GM12878 (cell line): ENCODE results near the gene PROB1. TPM values are rescaled to one million over a fixed set of nuclear protein-coding genes. Genes with fewer than 3 reads are reported as not detected.

ENCODE experiments used
- ATF2 ChIP-seq: IDR thresholded peaks from 2 replicates; pipeline ENCODE4 v1.6.1; 2012; ENCODE audit warnings: low read length, inconsistent platforms
- BACH1 ChIP-seq: fragments of 450-650 bp; IDR thresholded peaks from 2 replicates; pipeline ENCODE4 v1.6.1; 2017; ENCODE audit warnings: mild to moderate bottlenecking, borderline replicate concordance
- BCL11A ChIP-seq: IDR thresholded peaks from 2 replicates; pipeline ENCODE4 v1.6.1; 2011; ENCODE audit warnings: low read depth, low read length
- CBFB ChIP-seq: IDR thresholded peaks from 2 replicates; pipeline ENCODE4 v1.6.1; 2016; ENCODE audit warnings: antibody characterized with exemption, low read depth
- ETV6 ChIP-seq, 2 experiments: fragments of 450-650 bp in 1 of 2; IDR thresholded peaks in 1 of 2; conservative IDR thresholded peaks in 1 of 2; 2 replicates each; pipeline ENCODE4 v1.6.1; 2014; ENCODE audit warnings: antibody characterized with exemption in 1 of 2, borderline replicate concordance in 1 of 2, low read depth in 1 of 2, mild to moderate bottlenecking in 1 of 2, moderate library complexity in 1 of 2
- HDAC6 ChIP-seq: fragments of 200-600 bp; sonication (generic); IDR thresholded peaks from one replicate; pipeline ENCODE4 v1.8.0; 2017; ENCODE audit warnings: antibody characterized with exemption; ENCODE audit not compliant: unreplicated experiment
- HDGF ChIP-seq: fragments of 450-650 bp; IDR thresholded peaks from 2 replicates; pipeline ENCODE4 v1.6.1; 2016; ENCODE audit warnings: antibody characterized with exemption
- KAT2A ChIP-seq: conservative IDR thresholded peaks from 2 replicates; pipeline ENCODE4 v1.6.1; 2011; ENCODE audit warnings: low read depth, low read length; ENCODE audit not compliant: control insufficient read depth
- POLR2A ChIP-seq: IDR thresholded peaks from 2 replicates; pipeline ENCODE4 v1.6.1; 2011; ENCODE audit warnings: low read depth, mild to moderate bottlenecking, low read length
- POLR2AphosphoS5 ChIP-seq: IDR thresholded peaks from 2 replicates; pipeline ENCODE4 v1.6.1; 2011; ENCODE audit warnings: mild to moderate bottlenecking, low read length, inconsistent platforms
- RAD21 ChIP-seq: IDR thresholded peaks from 2 replicates; pipeline ENCODE4 v1.6.1; 2011; ENCODE audit warnings: mild to moderate bottlenecking, low read depth, low read length, moderate library complexity; ENCODE audit not compliant: insufficient read depth
- RELA ChIP-seq: fragments of 450-650 bp; IDR thresholded peaks from 2 replicates; pipeline ENCODE4 v1.8.0; 2014; ENCODE audit warnings: borderline replicate concordance; ENCODE audit not compliant: partially characterized antibody
- SMAD1 ChIP-seq: fragments of 450-650 bp; IDR thresholded peaks from 2 replicates; pipeline ENCODE4 v1.6.1; 2018; ENCODE audit warnings: mild to moderate bottlenecking, low read depth; ENCODE audit not compliant: partially characterized antibody
- SPI1 ChIP-seq: IDR thresholded peaks from 2 replicates; pipeline ENCODE4 v1.6.1; 2011; ENCODE audit warnings: low read depth, mild to moderate bottlenecking, low read length, moderate library complexity, borderline replicate concordance; ENCODE audit not compliant: insufficient read depth
- STAT1 ChIP-seq: fragments of 450-650 bp; conservative IDR thresholded peaks from 2 replicates; pipeline ENCODE4 v1.6.1; 2014; ENCODE audit warnings: antibody characterized with exemption, mild to moderate bottlenecking
- TAF1 ChIP-seq: IDR thresholded peaks from 2 replicates; pipeline ENCODE4 v1.6.1; 2011; ENCODE audit warnings: mild to moderate bottlenecking, low read depth, low read length, borderline replicate concordance
- polyA plus RNA-seq, 11 experiments: library from polyadenylated mRNA; depleted of rRNA in 4 of 11; unstranded in 6 of 11; stranded (reverse) in 5 of 11; fragments of >200 nt; fragmentation: Nextera tagmentation in 4 of 11; fragmentation: Illumina TruSeq in 1 of 11; extraction: Ambion mirVana in 4 of 11; extraction: Trizol in 1 of 11; gene quantifications; 1 replicate in 1 of 11; 2 replicates in 10 of 11; pipeline versions ENCODE4 v1.2.1 to v1.2.3, GENCODE V29; 2011 to 2016; ENCODE audit warnings: inconsistent platforms in 2 of 11, missing spikeins in 2 of 11, low read depth in 1 of 11
- total RNA-seq, 4 experiments: library from RNA; depleted of rRNA in 3 of 4; stranded (reverse); fragments of >200 nt in 3 of 4; fragmentation: Illumina TruSeq in 1 of 4; extraction: Trizol in 1 of 4; gene quantifications; 2 replicates each; pipeline versions ENCODE4 v1.2.1 to v1.2.3, GENCODE V29; 2013 to 2021
- TF ChIP-seq, protein P1 (sequence below): fragments of 450-650 bp; IDR thresholded peaks from 2 replicates; pipeline ENCODE4 v1.6.1; 2017; ENCODE audit warnings: mild to moderate bottlenecking, moderate library complexity
- TF ChIP-seq, protein P2 (sequence below): fragments of 450-650 bp; IDR thresholded peaks from 2 replicates; pipeline ENCODE4 v1.6.1; 2017; ENCODE audit warnings: low read depth, mild to moderate bottlenecking, moderate library complexity

Gene PROB1
- total and polyA plus RNA-seq, 10 of the 15 experiments (the other 5 are each of a cell fraction or from before 2014, with no cell fraction given): 0.14 to 8.1 (median 2.9) TPM

DNA sequence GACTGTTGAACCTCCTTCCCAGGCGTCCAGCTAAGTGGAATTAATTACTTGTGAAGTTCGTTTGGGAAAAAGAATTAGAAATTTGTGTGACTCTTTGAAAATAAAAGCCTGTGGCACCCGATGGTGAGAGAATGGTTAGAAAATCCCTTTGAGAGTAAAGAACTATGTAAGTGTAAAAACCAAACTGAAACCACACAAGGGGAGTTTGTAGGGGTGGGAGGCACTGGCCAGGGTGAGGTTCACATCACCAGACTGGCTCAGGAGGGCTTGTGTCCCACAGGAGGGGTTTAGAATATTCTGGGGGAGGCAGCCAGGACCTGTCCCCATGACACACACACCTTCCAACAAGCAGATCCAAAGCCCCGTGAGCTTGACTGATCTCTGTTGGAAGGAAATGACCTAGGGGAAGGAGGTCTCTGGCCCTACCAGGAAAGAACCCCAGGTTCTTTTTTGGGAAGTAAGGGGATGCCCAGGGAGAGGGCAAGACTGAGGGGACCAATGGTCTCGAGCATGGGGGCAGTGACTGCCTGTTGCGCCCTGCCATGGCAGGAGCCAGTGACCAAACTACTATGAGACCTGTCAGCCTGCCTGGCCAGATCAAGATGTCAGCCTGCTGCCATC is 4.7 kb upstream of the PROB1 start (continued):
- TF ChIP-seq ETV6 (conservative IDR thresholded peaks at IDR 0.05 in 1 of 2, IDR thresholded peaks at IDR 0.05 in 1 of 2; ENCODE audit: borderline replicate concordance in 1 of 2, low read depth in 1 of 2): 0 out of 4 replicates have a peak, but pooled peaks of 1 of the 2 experiments have one; percentile 23
- TF ChIP-seq BCL11A: peak; percentile 49; the same call in 1 of the 2 replicates
- no peak for TF ChIP-seq HDAC6
- TF ChIP-seq, protein P1, sequence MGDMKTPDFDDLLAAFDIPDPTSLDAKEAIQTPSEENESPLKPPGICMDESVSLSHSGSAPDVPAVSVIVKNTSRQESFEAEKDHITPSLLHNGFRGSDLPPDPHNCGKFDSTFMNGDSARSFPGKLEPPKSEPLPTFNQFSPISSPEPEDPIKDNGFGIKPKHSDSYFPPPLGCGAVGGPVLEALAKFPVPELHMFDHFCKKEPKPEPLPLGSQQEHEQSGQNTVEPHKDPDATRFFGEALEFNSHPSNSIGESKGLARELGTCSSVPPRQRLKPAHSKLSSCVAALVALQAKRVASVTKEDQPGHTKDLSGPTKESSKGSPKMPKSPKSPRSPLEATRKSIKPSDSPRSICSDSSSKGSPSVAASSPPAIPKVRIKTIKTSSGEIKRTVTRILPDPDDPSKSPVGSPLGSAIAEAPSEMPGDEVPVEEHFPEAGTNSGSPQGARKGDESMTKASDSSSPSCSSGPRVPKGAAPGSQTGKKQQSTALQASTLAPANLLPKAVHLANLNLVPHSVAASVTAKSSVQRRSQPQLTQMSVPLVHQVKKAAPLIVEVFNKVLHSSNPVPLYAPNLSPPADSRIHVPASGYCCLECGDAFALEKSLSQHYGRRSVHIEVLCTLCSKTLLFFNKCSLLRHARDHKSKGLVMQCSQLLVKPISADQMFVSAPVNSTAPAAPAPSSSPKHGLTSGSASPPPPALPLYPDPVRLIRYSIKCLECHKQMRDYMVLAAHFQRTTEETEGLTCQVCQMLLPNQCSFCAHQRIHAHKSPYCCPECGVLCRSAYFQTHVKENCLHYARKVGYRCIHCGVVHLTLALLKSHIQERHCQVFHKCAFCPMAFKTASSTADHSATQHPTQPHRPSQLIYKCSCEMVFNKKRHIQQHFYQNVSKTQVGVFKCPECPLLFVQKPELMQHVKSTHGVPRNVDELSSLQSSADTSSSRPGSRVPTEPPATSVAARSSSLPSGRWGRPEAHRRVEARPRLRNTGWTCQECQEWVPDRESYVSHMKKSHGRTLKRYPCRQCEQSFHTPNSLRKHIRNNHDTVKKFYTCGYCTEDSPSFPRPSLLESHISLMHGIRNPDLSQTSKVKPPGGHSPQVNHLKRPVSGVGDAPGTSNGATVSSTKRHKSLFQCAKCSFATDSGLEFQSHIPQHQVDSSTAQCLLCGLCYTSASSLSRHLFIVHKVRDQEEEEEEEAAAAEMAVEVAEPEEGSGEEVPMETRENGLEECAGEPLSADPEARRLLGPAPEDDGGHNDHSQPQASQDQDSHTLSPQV: peak; percentile 21; the same call in 1 of the 2 replicates
- peak; percentile 43; the same call in 1 of the 2 replicates for TF ChIP-seq CBFB
- TF ChIP-seq RELA: peak; percentile 22
- no peak for TF ChIP-seq SPI1
- TF ChIP-seq HDGF: no peak
- peak; percentile 52; the same call in 1 of the 2 replicates for TF ChIP-seq BACH1
- no peak for TF ChIP-seq ATF2
- TF ChIP-seq STAT1: no peak
- TF ChIP-seq POLR2AphosphoS5: peak; percentile 63
- no peak for TF ChIP-seq TAF1
- TF ChIP-seq POLR2A: 0 out of 2 replicates have a peak, but pooled peaks have one; percentile 37
- no peak for TF ChIP-seq RAD21
- no peak for TF ChIP-seq KAT2A
- TF ChIP-seq, protein P2, sequence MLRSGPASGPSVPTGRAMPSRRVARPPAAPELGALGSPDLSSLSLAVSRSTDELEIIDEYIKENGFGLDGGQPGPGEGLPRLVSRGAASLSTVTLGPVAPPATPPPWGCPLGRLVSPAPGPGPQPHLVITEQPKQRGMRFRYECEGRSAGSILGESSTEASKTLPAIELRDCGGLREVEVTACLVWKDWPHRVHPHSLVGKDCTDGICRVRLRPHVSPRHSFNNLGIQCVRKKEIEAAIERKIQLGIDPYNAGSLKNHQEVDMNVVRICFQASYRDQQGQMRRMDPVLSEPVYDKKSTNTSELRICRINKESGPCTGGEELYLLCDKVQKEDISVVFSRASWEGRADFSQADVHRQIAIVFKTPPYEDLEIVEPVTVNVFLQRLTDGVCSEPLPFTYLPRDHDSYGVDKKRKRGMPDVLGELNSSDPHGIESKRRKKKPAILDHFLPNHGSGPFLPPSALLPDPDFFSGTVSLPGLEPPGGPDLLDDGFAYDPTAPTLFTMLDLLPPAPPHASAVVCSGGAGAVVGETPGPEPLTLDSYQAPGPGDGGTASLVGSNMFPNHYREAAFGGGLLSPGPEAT: peak; percentile 92
- peak; percentile 83 for TF ChIP-seq SMAD1
